Activated T-cell treated with anti-CD3 and anti-CD28 coated beads for 1 hour (primary cell): ENCODE data around the gene RER1.

Experiments used
- DNase-seq: peaks from one replicate; pipeline ENCODE4 v3.0.0-alpha.2; 2020; ENCODE audit warnings: low read depth

The RER1 gene

GRCh38 chr1:2353551-2354438 lies 37.8 kb upstream of the RER1 start:
- no peak for DNase-seq

GRCh38 chr1:2354511-2355372 lies 36.9 kb upstream of the RER1 start:
- no peak for DNase-seq

- DNase-seq = no peak
Observed at GRCh38 chr1:2355373-2356261, 36.0 kb upstream of the RER1 start.

GRCh38 chr1:2356401-2356800 lies 35.2 kb upstream of the RER1 start:
- no peak for DNase-seq

GRCh38 chr1:2356911-2357845 lies 34.5 kb upstream of the RER1 start:
- DNase-seq = no peak

- DNase-seq = no peak
Observed at GRCh38 chr1:2358072-2358471, 33.6 kb upstream of the RER1 start.

- DNase-seq = no peak
Observed at GRCh38 chr1:2358651-2359640, 32.7 kb upstream of the RER1 start.

- no peak for DNase-seq
Observed at GRCh38 chr1:2360588-2361364, 30.9 kb upstream of the RER1 start.

- no peak for DNase-seq
Observed at GRCh38 chr1:2363847-2364513, 27.7 kb upstream of the RER1 start.

- DNase-seq = no peak
Observed at GRCh38 chr1:2368053-2368744, 23.4 kb upstream of the RER1 start.

- DNase-seq = no peak
Observed at GRCh38 chr1:2372551-2373490, 18.8 kb upstream of the RER1 start.

GRCh38 chr1:2373551-2374251 lies 17.9 kb upstream of the RER1 start:
- DNase-seq = no peak

- no peak for DNase-seq
Observed at GRCh38 chr1:2374252-2375155, 17.1 kb upstream of the RER1 start.

- DNase-seq = no peak
Observed at GRCh38 chr1:2375246-2375922, 16.3 kb upstream of the RER1 start.
